Subcutaneous adipose tissue (tissue), 4 donors: Measurements from ENCODE around the gene MMP14. TPM values are rescaled to one million over a fixed set of nuclear protein-coding genes. Genes with fewer than 3 reads are reported as not detected.

Experiments
- total RNA-seq, 4 donors: library from RNA; depleted of rRNA; stranded (reverse); fragments of >200 nt; gene quantifications; one replicate each; pipeline ENCODE4 v1.1.0, GENCODE V29; 2016
- TF ChIP-seq, protein P1 (sequence below): fragments of 450-650 bp; IDR thresholded peaks from one replicate; pipeline ENCODE4 v1.5.1; 2016; ENCODE audit warnings: low read depth, mild to moderate bottlenecking, control low read depth, antibody characterized with exemption, moderate library complexity

The MMP14 gene
- total RNA-seq, 4 donors from 2014 or later = 134 to 284 (median 217) TPM

DNA sequence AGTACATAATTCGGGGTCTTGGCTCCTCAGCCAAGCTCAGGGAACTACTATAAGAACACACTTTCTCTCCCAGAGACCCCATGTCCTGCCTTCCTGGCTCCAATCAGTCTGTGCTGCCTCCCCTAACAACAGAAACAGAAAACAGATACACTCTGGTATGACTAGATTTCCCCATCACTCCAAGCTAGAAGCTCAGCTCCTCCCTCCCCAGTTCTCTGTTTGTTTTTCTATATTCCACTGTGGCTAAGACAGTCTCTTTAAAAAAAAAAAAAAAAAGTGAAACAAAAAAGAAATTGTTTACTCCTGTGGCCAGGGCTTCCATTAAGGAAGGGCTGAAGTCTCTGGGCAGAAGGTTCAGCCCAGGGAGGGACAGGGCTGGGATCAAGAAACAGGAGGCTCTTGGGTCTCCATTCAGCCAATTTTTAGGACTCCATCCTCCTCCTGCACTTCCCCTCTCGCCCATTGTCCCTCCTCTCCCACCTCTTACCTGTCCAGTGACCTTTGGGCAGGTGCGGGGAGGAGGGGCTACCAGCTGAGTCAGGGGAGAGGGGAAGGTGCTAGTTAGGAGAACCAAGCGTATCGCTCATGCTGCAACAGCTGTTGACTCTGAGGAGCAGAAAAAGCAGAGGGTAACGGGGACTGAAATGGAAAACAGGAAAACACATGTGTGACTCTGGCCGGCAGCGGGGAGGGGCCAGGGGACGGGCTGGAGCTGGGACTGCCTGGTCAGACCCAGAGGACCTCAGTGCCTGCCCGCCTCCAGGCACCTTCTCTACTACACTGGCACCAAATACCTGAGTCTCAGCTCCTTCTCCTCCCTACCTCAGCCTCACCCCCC lies 17.0 kb upstream of the MMP14 start:
- TF ChIP-seq, protein P1, sequence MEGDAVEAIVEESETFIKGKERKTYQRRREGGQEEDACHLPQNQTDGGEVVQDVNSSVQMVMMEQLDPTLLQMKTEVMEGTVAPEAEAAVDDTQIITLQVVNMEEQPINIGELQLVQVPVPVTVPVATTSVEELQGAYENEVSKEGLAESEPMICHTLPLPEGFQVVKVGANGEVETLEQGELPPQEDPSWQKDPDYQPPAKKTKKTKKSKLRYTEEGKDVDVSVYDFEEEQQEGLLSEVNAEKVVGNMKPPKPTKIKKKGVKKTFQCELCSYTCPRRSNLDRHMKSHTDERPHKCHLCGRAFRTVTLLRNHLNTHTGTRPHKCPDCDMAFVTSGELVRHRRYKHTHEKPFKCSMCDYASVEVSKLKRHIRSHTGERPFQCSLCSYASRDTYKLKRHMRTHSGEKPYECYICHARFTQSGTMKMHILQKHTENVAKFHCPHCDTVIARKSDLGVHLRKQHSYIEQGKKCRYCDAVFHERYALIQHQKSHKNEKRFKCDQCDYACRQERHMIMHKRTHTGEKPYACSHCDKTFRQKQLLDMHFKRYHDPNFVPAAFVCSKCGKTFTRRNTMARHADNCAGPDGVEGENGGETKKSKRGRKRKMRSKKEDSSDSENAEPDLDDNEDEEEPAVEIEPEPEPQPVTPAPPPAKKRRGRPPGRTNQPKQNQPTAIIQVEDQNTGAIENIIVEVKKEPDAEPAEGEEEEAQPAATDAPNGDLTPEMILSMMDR = no peak

DNA sequence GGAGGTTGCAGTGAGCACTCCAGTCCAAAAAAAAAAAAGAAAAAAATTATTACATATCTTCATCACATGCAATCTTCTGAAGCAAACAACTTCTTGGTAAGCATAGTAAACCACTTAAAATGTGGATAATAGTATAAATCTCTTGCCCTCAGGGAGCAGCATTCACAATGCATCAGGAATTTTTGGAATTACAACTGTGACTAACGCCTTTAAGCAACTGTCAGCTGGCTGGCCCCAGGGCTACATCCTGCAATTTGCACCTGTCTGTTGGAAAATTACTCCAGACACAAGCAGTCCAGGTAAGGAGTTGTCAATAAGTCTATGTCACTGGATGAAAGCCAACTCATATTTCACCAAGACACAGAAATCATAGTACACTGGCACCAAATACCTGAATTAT lies 15.7 kb upstream of the MMP14 start:
- TF ChIP-seq, protein P1 = no peak

DNA sequence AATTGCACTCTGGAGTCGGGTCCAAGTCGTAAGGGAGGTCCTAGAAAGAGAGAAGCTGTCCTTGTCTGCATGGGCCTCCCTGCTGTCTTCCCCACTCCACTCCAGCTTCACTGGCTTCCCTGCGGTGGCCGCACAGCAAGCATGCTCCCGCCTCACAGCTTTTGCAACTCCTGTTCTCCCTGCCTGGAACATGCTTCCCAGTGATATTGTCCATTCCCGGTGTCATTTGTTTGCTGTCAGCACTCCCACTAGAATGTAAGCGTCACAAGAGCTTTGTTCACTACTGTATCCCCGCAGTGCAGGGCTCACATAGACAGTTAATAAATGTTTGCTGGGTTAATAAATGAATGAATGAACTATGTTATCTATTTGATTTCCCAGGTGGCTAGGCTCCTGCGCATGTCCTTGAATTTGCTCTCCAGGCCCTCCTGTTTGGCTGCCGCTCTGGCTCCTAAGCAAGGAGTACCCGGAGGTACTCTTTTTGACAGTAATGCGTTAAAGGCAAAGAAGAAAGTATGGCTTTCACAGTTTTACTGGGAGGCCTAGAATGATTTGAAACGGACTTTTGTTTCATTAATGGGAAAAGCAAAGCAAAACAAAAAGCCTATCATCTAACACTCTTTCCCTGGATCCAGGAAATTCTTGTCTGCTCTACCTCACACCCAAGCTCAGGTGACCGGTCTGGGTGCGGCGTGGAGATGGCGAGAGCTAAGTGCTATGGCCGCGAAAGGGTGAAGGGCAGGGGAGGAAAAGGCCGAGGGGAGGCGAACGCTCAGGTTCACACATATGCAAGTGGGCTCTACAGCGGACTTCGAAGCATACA lies 15.0 kb upstream of the MMP14 start:
- TF ChIP-seq, protein P1 = no peak

DNA sequence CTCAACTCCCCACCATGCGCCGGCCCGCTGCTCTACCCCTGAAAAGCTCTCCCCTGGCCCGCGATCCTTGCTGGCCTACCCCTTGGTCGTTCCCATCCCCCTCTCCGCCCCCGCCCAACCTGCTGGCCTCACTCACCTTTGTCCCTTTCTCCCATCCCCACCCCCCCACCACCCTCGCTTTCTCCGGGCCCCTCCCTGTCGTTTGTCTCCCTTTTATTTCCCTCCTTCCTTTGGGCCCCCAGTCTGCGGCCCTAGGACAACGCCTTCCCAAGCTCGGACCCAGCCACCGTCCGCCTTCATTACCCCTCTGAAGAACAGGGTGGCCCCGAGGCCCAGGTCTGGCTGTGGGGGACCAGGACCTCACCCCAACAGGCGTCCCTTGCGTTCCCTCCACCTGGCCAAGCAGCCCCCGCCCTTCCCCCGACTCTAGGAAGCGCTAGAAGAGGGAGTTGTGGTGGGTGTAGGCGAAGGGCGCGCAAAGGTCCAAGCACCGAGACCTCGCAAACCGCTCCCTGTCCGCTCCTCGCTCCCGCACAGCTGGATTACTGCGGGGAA lies 14.3 kb upstream of the MMP14 start:
- TF ChIP-seq, protein P1 = no peak

DNA sequence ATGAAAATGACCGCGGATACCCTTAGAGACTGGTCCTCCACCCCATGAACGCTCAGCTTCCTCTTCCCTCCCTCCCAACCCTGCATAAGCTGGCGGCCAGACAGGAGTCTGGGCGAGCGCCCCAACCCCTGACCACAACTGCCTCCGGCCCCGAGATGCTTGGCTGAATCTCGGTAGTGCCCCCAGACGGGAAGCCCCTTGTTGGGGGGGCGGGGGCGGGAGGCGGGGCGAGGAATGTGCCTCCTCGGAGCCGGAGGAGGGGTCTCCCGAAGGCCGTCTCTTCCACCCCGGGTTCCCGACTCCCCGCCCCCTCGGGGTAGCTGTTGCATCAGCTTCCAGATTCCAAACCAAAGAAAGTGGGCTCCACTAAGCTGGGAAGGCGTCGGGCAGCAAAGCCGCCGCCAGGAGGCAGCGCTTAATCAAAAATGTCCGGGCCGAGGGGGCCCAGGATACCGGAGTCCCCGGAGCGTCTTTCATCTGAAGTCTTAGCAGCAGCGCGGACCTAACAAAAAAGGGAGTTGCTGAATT lies 13.8 kb upstream of the MMP14 start:
- TF ChIP-seq, protein P1 = no peak

DNA sequence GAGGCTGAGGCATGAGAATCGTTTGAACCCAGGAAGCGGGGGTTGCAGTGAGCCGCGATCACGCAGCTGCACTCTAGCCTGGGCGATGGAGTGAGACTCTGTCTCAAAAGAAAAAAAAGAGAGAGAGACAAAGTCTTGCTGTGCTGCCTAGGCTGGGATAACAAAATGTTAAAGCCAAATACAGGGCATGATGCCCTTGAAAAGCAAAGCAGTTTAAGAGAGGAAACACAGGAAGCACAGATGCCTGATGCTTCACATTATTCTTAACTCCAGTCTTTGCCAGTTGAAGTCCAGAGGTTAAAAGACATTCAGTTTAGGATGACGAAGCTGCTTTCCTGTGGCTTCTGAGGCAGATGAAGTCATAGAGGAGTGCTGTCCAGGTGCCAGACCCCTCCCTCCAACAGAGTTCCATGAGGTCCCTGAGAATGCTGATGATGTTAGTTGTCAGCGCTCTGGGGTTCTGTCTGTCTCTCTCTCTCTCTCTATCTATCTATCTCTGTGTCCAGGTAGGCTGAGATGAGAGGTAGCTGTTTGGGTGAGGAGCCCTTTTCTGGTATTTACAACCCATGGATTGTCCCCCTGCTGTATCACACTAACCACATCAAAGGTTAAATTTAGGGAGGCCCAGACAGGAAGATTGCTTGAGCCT lies 11.6 kb upstream of the MMP14 start:
- TF ChIP-seq, protein P1 = no peak
